Activated T-cell treated with anti-CD3 and anti-CD28 coated beads for 48 hours (primary cell): ENCODE measurements around the gene RAD51B.

Source experiments
- DNase-seq: peaks from one replicate; pipeline ENCODE4 v3.0.0-alpha.2; 2020; ENCODE audit warnings: low read depth

Gene RAD51B

DNA sequence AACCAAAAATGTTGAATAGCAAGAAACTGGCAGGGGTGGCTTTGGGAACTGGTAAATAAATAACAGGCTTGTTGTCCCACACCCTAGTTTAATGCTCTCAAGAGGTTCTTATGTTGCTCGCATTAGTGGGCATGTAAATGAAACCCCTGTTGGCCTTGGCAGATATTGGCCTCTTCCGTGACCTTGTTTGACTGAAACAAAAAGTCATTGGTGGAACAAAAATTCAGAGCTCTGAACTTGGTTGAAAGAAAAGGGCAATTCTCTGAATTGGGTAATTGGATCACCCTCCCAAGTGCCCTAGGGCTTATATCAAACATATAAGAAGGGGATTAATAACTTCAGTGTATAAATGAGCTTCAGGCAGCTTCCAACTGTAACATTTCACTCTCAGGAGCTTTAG lies 547.1 kb downstream of the RAD51B start:
- no peak for DNase-seq

DNA sequence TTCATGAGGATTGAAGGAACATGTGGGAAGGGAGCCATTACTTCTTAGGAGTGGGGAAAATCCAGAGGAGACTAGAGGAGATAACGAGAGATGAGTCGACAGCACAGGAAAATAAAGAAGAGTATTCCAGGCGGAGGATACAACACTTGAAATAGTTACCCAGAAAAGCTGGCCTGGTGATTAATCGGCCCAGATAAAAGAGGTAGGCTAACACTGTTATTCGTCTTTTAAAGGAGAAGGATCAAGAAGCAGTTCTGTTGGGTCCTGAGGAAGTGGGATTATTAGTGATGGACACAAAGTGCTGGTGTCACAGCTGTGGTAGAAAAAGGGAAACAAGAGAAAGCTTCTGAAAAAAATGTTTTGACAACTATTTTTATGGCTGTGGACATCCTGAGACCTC lies 548.0 kb downstream of the RAD51B start:
- DNase-seq: no peak

DNA sequence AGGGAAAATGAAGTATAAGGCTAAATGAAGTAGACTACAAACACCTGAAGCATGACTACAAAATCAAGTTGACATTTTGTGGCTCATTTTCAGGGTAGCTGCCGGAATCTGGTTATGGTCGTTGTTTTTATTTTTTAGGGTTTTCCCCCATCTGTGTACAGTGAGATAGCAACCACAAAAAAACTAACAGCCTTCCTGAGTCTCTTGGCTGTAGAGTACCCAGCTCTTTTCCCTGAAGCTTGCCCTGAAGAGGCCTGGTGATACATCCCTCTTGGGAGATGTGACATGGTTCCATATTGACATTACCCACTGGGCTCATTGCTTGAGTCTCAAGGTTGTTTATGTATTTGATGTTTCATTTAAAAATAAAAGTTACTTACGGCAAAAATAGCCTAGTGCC lies 549.3 kb downstream of the RAD51B start:
- DNase-seq: no peak

- DNase-seq: no peak
These were observed 549.9 kb downstream of the RAD51B start for GRCh38 chr14:68369281-68370056.

- no peak for DNase-seq
These were observed 550.4 kb downstream of the RAD51B start for GRCh38 chr14:68370057-68370360.

DNA sequence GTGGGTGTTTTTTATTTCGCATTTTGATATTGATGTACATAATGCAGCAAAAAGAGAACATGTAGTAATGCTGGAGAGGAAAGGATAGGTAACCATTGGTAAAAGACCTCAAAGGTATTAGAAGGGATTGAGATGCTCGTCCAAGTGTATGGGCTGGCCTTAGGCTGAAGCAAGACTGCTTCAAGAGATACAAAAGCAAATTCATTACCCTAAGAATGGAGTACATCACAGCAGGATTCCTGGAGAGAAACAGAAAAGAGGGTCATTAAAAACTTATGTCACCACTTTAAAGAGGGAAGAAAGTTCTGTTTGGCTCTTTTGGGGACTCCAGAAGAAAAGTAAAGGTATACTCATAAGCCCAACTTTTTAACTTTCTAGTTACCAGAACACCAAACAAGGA lies 552.8 kb downstream of the RAD51B start:
- no peak for DNase-seq

DNA sequence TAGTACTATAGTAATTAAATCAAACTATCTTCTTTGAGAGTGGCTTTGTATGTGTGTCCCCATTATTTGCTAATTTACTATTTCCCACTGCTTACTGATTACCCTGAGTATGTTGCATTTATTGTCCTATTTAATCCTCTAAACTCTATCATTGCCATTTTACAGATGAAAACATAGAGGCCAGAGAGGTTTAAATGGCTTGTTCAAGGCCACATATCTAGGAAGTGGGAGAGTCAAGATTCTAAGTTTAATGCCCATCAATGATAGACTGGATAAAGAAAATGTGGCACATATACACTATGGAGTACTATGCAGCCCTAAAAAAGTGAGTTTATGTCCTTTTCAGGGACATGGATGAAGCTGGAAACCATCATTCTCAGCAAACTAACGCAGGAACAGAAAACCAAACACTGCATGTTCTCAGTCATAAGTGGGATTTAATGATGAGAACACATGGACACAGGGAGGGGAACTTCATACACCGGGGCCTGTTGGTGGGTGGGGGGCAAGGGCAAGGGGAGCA lies 553.6 kb downstream of the RAD51B start:
- DNase-seq: no peak

GRCh38 chr14:68373847-68374444 lies 554.4 kb downstream of the RAD51B start:
- DNase-seq: no peak

GRCh38 chr14:68374682-68375081 lies 555.1 kb downstream of the RAD51B start:
- no peak for DNase-seq

GRCh38 chr14:68375376-68375775 lies 555.8 kb downstream of the RAD51B start:
- no peak for DNase-seq

- DNase-seq: no peak
These were observed 556.6 kb downstream of the RAD51B start for GRCh38 chr14:68376067-68376779.

DNA sequence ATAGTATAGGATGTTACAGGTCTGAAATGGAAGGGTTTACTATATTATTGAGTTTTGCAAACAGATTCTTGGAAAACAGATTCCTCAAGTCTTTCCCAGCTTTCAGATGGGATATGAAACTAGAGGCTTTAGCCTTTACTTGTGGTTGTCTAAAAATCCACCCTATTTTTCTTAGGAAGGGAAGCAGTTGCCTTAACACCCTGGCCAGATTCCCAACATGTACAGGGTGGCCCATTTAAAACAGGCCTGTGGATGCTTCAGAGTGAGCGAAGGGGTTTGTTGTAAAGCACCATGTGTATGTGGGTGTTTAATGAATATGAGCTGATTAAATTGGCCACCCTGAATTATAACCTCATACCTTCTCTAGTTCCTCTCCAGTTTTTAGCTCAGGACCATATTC lies 557.4 kb downstream of the RAD51B start:
- DNase-seq: no peak

DNA sequence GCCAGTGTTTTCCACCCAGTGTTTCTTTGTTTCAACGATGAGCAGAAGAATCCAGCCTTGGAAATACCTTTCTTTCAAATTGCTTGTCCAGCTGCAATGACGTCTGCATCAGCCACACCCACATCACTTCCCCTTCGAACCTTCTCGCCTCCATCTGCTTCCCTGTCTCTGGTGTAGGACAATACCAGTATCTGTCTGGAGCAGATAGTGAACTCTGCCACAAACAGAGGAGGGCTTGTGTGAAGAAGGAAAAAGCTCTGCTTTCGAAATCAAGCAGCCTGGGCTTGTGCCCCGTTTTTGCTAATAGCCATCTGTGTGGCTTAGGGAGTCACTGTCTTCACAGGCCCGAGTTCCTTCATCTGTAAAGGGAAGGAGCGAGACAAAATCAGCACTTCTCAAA lies 557.9 kb downstream of the RAD51B start:
- no peak for DNase-seq

DNA sequence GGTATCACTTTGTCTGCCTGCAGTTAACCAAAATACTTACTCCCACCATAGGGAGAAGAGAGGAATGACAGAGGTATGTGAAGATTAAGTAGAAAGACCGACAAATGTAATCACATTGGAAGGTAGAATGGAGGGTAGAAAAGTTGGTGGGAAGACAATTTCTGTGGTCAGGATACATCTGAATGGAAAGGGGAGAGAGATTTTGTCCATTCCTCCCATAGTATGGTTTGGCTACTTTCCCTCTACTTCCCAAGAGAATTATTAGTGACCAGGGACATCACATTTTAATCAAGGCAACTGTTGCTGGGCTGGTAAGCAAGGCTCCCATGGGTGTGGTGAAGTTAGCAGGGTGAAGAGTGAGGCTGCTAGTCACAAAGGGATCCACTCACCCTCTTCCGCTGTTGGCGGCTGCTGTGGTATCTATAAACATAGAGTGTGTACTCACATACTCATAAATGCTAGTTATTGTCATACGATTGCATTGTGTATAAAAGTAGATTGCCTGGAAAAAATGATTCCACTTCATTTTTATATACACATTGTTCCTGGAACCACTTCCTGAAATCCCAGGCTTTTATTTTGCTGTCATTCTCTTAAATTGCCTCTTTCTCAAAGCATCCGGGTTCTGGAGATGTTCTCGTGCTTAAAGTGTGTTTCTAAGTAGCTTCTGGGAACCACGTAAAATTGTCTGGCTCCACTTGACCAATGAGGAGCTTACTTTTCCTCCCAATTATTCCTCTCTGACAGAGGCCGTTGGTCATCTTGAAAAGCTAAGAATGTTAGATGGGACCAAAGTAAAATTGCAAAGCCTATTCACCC lies 560.1 kb downstream of the RAD51B start:
- no peak for DNase-seq

GRCh38 chr14:68380329-68380741 lies 560.8 kb downstream of the RAD51B start:
- no peak for DNase-seq

- DNase-seq: no peak
These were observed 564.8 kb downstream of the RAD51B start for GRCh38 chr14:68384335-68384734.

DNA sequence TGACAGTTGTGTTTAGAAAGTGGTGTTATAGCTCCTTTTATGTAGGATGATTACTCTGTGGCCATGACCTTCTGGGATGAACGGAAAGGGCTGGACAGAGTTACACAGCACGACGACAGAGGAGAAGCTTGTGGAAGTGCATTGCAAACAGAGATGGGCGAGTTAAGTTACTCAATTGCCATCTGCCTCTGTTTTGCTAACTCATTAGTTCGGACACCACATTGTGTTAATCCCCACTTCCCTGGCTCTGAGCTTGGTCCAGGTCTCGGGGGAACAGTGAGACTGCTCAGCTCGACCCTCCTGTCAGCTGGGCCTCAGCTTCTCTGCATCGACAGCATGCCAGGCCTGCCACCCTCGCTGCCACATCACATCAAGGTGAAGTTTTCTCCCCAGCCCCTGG lies 565.3 kb downstream of the RAD51B start:
- DNase-seq: no peak

- DNase-seq: no peak
These were observed 566.9 kb downstream of the RAD51B start for GRCh38 chr14:68386446-68386845.

DNA sequence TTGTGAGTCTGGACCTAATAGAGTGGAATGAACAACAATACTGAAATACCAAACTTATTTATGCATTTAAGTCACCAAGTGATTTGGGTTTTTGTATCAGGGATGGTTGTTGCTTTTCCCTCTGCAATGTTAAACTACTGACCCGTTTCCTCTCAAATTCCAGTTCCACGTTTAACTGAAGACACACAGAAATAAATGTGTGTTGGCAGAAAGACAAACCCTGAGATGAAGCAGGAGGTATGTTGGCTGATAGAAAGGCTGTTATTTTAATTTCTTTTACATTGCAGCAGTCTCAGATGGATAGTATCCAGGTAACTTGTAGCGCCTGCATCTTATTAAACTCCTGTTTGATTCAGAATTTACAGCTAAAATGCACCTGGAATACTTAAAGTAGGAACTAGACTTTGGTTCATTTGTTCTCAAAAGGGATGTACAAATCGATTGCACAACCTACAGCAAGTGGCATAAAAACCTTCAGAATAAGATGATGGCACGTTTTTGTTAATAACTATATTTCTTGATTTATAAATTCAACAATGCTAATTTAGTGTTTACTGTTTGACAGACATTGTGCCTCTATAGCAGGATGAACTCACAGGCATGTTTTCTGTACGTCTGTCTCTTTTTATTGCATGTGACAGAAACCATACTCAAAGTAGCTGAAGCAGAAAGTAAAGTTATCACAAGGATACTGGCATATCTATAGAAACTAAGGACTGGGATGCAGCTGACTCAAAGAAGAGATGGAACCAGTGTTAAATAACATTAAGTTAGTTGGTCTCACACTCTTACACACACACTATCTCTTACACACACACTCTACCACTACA lies 567.6 kb downstream of the RAD51B start:
- DNase-seq: no peak

DNA sequence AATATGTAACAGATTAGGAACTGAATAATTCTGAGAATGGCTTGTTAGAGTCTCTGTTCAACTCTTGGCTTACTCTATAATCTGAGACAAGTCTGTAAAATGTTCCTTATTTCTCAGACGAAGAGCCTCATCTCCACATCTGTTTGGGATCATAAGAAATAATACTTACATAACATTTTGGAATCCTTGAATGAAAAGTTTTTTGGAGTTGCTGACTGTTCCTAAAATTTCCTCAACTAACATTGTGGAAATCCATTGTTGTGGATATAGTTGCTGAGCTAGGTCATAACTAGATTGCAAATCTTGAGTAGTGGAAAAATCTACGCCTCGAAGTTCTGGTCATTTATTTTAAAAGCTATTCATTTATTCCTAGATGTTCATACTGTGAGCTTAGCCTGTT lies 570.4 kb downstream of the RAD51B start:
- DNase-seq: no peak

DNA sequence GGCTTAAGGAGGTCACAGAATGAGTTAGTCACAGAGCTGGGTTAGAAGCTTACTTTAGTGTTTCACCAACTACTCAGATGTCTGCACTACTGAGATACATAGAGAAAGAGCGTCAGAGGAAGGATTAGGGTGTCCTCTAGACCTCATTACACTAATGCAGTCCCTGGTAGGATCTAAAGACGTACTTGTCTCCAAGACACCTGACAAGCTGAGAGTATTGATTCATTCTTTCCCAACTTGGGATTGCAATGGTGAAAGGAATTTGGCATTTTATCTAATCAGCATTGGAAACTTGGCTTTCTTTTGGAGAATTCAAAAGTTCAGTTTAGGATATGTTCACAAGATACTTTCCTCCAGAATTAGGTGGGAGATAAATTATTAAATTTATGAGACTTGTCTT lies 571.2 kb downstream of the RAD51B start:
- no peak for DNase-seq
